Measurements from ENCODE around the gene PDZK1IP1. TPM values are rescaled to one million over a fixed set of nuclear protein-coding genes. Genes with fewer than 3 reads are reported as not detected.

The PDZK1IP1 gene
- total RNA-seq, 1 experiment from 2014 or later = not detected

DNA sequence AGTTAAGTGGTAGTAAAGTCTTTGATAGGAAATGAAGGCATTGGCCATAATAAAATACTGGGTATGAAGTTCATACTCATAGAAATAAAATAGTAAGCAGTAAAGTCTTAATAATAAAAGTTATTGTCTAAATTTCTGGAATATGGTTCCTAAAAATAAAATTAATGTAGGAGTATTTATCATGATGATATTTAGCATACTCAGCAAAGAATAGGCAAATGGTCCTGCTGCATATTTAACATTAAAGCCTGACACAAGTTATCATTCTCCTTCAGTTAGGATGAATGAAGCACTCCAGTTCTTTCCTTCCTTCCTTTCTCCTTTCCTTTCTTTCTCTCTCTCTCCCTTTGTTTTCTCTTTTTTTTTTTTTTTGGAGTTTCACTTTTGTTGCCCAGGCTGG, 25.3 kb downstream of the PDZK1IP1 start:
- no TSS peak for BruUV-seq (replicated peaks)
- H3K27ac ChIP-seq (ENCODE audit: low read depth, low read length) = no peak overlapping the region
- no peaks in the 10 kb centered on the region for H3K36me3 ChIP-seq (ENCODE audit: control insufficient read depth in 1 of 2, insufficient read depth in 2 of 2, low read length in 2 of 2)
- H3K27me3 ChIP-seq (ENCODE audit: insufficient read depth, low read length) = no peaks in the 10 kb centered on the region
- H3K9me2 ChIP-seq (ENCODE audit: insufficient read depth) = no peaks in the 10 kb centered on the region
- H3K79me2 ChIP-seq (ENCODE audit: insufficient read depth, low read length) = no peaks in the 10 kb centered on the region
- no peak for ATAC-seq
- no peak for TF ChIP-seq EZH2 (IDR thresholded peaks at IDR 0.05)
- no peak for TF ChIP-seq TCF7L2 (IDR thresholded peaks at IDR 0.05; ENCODE audit: borderline replicate concordance, extremely low read depth, insufficient read depth, insufficient read length)
- TF ChIP-seq, protein P1, sequence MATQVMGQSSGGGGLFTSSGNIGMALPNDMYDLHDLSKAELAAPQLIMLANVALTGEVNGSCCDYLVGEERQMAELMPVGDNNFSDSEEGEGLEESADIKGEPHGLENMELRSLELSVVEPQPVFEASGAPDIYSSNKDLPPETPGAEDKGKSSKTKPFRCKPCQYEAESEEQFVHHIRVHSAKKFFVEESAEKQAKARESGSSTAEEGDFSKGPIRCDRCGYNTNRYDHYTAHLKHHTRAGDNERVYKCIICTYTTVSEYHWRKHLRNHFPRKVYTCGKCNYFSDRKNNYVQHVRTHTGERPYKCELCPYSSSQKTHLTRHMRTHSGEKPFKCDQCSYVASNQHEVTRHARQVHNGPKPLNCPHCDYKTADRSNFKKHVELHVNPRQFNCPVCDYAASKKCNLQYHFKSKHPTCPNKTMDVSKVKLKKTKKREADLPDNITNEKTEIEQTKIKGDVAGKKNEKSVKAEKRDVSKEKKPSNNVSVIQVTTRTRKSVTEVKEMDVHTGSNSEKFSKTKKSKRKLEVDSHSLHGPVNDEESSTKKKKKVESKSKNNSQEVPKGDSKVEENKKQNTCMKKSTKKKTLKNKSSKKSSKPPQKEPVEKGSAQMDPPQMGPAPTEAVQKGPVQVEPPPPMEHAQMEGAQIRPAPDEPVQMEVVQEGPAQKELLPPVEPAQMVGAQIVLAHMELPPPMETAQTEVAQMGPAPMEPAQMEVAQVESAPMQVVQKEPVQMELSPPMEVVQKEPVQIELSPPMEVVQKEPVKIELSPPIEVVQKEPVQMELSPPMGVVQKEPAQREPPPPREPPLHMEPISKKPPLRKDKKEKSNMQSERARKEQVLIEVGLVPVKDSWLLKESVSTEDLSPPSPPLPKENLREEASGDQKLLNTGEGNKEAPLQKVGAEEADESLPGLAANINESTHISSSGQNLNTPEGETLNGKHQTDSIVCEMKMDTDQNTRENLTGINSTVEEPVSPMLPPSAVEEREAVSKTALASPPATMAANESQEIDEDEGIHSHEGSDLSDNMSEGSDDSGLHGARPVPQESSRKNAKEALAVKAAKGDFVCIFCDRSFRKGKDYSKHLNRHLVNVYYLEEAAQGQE (IDR thresholded peaks at IDR 0.05; ENCODE audit: low read depth) = no peak
- no peak for TF ChIP-seq EZH2phosphoT487 (IDR thresholded peaks at IDR 0.05; ENCODE audit: borderline replicate concordance)
- no peak for TF ChIP-seq CTCF (IDR thresholded peaks at IDR 0.05 in 2 of 3, conservative IDR thresholded peaks at IDR 0.05 in 1 of 3; ENCODE audit: borderline replicate concordance in 1 of 3, insufficient read depth in 1 of 3, low read depth in 2 of 3, low read length in 2 of 3)
- TF ChIP-seq ELF1 (IDR thresholded peaks at IDR 0.05; ENCODE audit: borderline replicate concordance, low read depth) = no peak
- no peak for TF ChIP-seq RAD21 (IDR thresholded peaks at IDR 0.05; ENCODE audit: low read depth)
- no peak for TF ChIP-seq SRF (IDR thresholded peaks at IDR 0.05; ENCODE audit: low read depth)
- no peak for TF ChIP-seq POLR2AphosphoS5 (IDR thresholded peaks at IDR 0.05; ENCODE audit: low read depth, low read length)
- TF ChIP-seq SP1 (IDR thresholded peaks at IDR 0.05; ENCODE audit: low read depth) = no peak
- no peak for TF ChIP-seq SIN3A (IDR thresholded peaks at IDR 0.05; ENCODE audit: low read depth)
- no peak for TF ChIP-seq JUND (IDR thresholded peaks at IDR 0.05)
- TF ChIP-seq, protein P2, sequence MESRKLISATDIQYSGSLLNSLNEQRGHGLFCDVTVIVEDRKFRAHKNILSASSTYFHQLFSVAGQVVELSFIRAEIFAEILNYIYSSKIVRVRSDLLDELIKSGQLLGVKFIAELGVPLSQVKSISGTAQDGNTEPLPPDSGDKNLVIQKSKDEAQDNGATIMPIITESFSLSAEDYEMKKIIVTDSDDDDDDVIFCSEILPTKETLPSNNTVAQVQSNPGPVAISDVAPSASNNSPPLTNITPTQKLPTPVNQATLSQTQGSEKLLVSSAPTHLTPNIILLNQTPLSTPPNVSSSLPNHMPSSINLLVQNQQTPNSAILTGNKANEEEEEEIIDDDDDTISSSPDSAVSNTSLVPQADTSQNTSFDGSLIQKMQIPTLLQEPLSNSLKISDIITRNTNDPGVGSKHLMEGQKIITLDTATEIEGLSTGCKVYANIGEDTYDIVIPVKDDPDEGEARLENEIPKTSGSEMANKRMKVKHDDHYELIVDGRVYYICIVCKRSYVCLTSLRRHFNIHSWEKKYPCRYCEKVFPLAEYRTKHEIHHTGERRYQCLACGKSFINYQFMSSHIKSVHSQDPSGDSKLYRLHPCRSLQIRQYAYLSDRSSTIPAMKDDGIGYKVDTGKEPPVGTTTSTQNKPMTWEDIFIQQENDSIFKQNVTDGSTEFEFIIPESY (IDR thresholded peaks at IDR 0.05; ENCODE audit: extremely low read depth, insufficient replicate concordance, low read length) = no peak
- no peak for TF ChIP-seq CBX3 (IDR thresholded peaks at IDR 0.05; ENCODE audit: low read depth)
- TF ChIP-seq MAX (IDR thresholded peaks at IDR 0.05) = no peak
- no peak for TF ChIP-seq CEBPB (IDR thresholded peaks at IDR 0.05; ENCODE audit: low read depth)
- TF ChIP-seq EGR1 (IDR thresholded peaks at IDR 0.05; ENCODE audit: low read depth) = no peak
- TF ChIP-seq ZFX (IDR thresholded peaks at IDR 0.05) = no peak
- TF ChIP-seq ZNF274 (IDR thresholded peaks at IDR 0.05; ENCODE audit: low read depth, low read length) = no peak
- TF ChIP-seq FOSL1 (IDR thresholded peaks at IDR 0.05; ENCODE audit: low read depth) = no peak
- POLR2A ChIA-PET = no interaction called here
- RAD21 ChIA-PET (ENCODE audit: low non-redundant PET in 1 of 2, low total read pairs in 2 of 2, uncharacterized antibody in 2 of 2, unreplicated experiment in 2 of 2) = no interaction called here
- H3K4me2 ChIP-seq (ENCODE audit: low read length) = no peak overlapping the region
- no peak overlapping the region for H3K9ac ChIP-seq (ENCODE audit: low read length)
- H3K4me1 ChIP-seq (ENCODE audit: control insufficient read depth in 1 of 2, insufficient read depth in 2 of 2, low read length in 2 of 2) = no peaks in the 10 kb centered on the region
- CTCF ChIA-PET = no interaction called here
- no peaks in the 10 kb centered on the region for H4K20me1 ChIP-seq (ENCODE audit: insufficient read depth)
- DNase-seq (ENCODE audit: low read depth, low spot score) = no peak
- no peak overlapping the region for H3K4me3 ChIP-seq (replicated peaks in 1 of 2; ENCODE audit: low read depth in 1 of 2, low read length in 2 of 2)
- intact Hi-C loops (cut with micrococcal nuclease) = no loop called here
- H3K9me3 ChIP-seq (ENCODE audit: control insufficient read depth in 1 of 2, insufficient read depth in 1 of 2, low read depth in 1 of 2, low read length in 2 of 2) = no peaks in the 10 kb centered on the region
- no peak overlapping the region for H2AFZ ChIP-seq (ENCODE audit: low read depth, low read length, poor library complexity, severe bottlenecking)

All from HCT116 (cell line).